Prostate gland (tissue), 2 donors: ENCODE results near the gene DMD. TPM values are rescaled to one million over a fixed set of nuclear protein-coding genes. Genes with fewer than 3 reads are reported as not detected.

Experiments used
- DNase-seq: peaks from one replicate; pipeline ENCODE4 v3.0.0-alpha.2; 2019; ENCODE audit warnings: low spot score
- H3K27ac ChIP-seq, 2 donors: fragments of 200-600 bp; sonication (generic); 2 replicates each; pipeline ENCODE4 v1.5.1; 2017 to 2019
- H3K27me3 ChIP-seq: fragments of 200-600 bp; sonication (generic); replicated peaks from 2 replicates; pipeline ENCODE4 v1.5.1; 2019; ENCODE audit not compliant: insufficient read depth
- H3K36me3 ChIP-seq, 2 donors: fragments of 200-600 bp; sonication (generic); 1 replicate in 1 of 2; 2 replicates in 1 of 2; pipeline versions ENCODE4 v1.5.1 to v1.8.1; 2017 to 2019
- H3K4me1 ChIP-seq: fragments of 200-600 bp; sonication (generic); replicated peaks from 2 replicates; pipeline ENCODE4 v1.5.1; 2019
- H3K4me3 ChIP-seq, 2 donors: fragments of 200-600 bp; sonication (generic); 2 replicates each; pipeline ENCODE4 v1.5.1; 2017 to 2019
- H3K9me3 ChIP-seq: fragments of 200-600 bp; sonication (generic); 2 replicates; pipeline ENCODE4 v1.5.1; 2017
- POLR2A ChIP-seq: fragments of 450-650 bp; IDR thresholded peaks from one replicate; pipeline ENCODE4 v1.6.1; 2016; ENCODE audit warnings: antibody characterized with exemption, mild to moderate bottlenecking
- POLR2AphosphoS5 ChIP-seq: sonication (generic); formaldehyde crosslinking; IDR thresholded peaks from one replicate; pipeline ENCODE4 v1.6.1; 2017; ENCODE audit warnings: antibody characterized with exemption
- WGBS: methylation state at CpG from one replicate; pipeline ENCODE4 v1.1.5; 2018; 5-methylcytosine and 5-hydroxymethylcytosine counted together
- intact Hi-C: fragments of 100-400 bp; cut with DNase I; formaldehyde crosslinking; loops from one replicate; pipeline ENCODE4 v1.14.2; 2022
- total RNA-seq, 2 donors: library from RNA; depleted of rRNA; stranded (reverse); fragments of >200 nt; gene quantifications; one replicate each; pipeline ENCODE4 v1.1.0, GENCODE V29; 2016
- TF ChIP-seq, protein P1 (sequence below), 4 experiments: fragments of 200-600 bp in 2 of 4; fragments of 450-650 bp in 2 of 4; sonication (generic) in 2 of 4; IDR thresholded peaks; 1 replicate in 3 of 4; 2 replicates in 1 of 4; pipeline ENCODE4 v1.5.1; 2016 to 2019; ENCODE audit warnings: antibody characterized with exemption in 4 of 4, mild to moderate bottlenecking in 2 of 4, moderate library complexity in 2 of 4

DMD gene
- total RNA-seq, 2 donors from 2014 or later: 17.6 to 34.8 TPM

DNA sequence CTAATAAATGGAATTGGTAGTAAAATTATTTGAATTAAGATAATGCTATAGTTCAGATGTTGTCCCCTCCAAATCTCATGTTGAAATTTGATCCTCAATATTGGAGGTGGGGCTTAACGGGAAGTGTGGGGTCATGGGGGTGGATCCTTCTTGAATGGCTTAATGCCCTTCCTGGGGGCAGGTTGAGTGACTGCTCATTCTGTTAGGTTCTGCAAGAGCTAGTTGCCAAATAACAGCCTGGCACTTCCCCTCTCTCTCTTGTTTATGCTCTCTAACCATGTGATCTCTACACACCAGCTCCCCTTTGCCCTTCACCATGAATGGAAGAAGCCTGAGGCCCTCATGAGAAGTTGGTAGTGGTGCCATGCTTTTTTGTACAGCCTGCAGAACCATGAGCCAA, 1414.7 kb downstream of the DMD start:
- TF ChIP-seq POLR2A: no peak
- no peak for TF ChIP-seq POLR2AphosphoS5
- TF ChIP-seq, protein P1, sequence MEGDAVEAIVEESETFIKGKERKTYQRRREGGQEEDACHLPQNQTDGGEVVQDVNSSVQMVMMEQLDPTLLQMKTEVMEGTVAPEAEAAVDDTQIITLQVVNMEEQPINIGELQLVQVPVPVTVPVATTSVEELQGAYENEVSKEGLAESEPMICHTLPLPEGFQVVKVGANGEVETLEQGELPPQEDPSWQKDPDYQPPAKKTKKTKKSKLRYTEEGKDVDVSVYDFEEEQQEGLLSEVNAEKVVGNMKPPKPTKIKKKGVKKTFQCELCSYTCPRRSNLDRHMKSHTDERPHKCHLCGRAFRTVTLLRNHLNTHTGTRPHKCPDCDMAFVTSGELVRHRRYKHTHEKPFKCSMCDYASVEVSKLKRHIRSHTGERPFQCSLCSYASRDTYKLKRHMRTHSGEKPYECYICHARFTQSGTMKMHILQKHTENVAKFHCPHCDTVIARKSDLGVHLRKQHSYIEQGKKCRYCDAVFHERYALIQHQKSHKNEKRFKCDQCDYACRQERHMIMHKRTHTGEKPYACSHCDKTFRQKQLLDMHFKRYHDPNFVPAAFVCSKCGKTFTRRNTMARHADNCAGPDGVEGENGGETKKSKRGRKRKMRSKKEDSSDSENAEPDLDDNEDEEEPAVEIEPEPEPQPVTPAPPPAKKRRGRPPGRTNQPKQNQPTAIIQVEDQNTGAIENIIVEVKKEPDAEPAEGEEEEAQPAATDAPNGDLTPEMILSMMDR (IDR thresholded peaks at IDR 0.05): no peak
- Histone ChIP-seq H3K27ac (no peak overlapping the region), H3K9me3 (no peaks in the 10 kb centered on the region), H3K36me3 (no peaks in the 10 kb centered on the region), H3K4me3 (no peak overlapping the region), H3K4me1 (no peaks in the 10 kb centered on the region), H3K27me3 (no peaks in the 10 kb centered on the region)
- WGBS: 47% methylated on average over 1 of the region's 1 CpG
- no peak for DNase-seq
- intact Hi-C loops: no loop called here

DNA sequence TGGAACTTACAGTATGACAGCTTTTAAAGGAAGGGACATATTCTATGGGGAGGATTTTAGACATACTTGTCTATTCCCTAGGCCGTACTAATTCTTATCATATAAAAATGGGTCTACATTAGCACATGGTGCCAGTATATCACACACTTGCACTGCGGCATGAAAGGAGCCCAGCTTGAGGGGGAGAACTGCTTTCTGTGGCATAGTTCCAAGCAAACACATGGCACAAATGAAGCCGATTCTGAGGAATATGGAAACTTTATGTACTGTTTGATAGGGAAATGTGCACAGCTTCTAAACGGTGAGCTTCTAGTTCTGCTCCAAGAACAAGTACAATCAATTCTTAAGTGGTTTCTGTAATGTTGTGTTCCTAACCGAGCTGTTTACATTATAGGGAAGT, 1463.9 kb downstream of the DMD start:
- WGBS: 18% methylated on average over 5 of the region's 5 CpGs
- Histone ChIP-seq H3K4me1 (no peaks in the 10 kb centered on the region), H3K36me3 (no peaks in the 10 kb centered on the region), H3K27ac (no peak overlapping the region), H3K9me3 (no peaks in the 10 kb centered on the region), H3K4me3 (no peak overlapping the region), H3K27me3 (no peaks in the 10 kb centered on the region)
- TF ChIP-seq POLR2AphosphoS5 (no peak), POLR2A (no peak)
- TF ChIP-seq, protein P1 (IDR thresholded peaks at IDR 0.05): no peak
- intact Hi-C loops: no loop called here
- no peak for DNase-seq

- DNase-seq: no peak
- TF ChIP-seq POLR2A: no peak
- no peak for TF ChIP-seq POLR2AphosphoS5
- TF ChIP-seq, protein P1 (IDR thresholded peaks at IDR 0.05): no peak
- Histone ChIP-seq H3K4me3 (no peak overlapping the region), H3K36me3 (no peaks in the 10 kb centered on the region), H3K9me3 (no peaks in the 10 kb centered on the region), H3K27ac (no peak overlapping the region), H3K4me1 (no peaks in the 10 kb centered on the region), H3K27me3 (no peaks in the 10 kb centered on the region)
- WGBS: 100% methylated on average over 4 of the region's 4 CpGs
- intact Hi-C loops: no loop called here
Observed at GRCh38 chrX:31743004-31743403, 1468.3 kb downstream of the DMD start.

DNA sequence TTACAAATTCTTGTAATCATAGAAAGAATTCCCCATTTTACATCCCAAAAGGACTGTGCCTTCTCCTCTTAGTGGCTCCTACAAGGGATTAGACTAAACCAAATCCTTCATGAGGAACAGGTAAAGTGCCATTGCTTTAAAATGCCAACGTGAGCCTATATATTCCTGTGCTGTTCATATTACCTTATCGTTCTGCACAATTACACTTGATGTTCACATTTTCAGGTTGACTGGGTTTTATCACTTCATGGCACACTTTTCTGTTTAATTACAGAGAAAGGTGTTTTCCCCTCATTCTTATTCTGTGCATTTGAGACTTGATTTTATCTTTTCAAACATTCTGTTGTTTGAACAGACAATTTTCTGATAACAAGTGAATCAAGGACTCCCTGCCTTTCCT, 1493.9 kb downstream of the DMD start:
- DNase-seq: no peak
- TF ChIP-seq, protein P1 (IDR thresholded peaks at IDR 0.05): no peak
- no peak for TF ChIP-seq POLR2AphosphoS5
- TF ChIP-seq POLR2A: no peak
- 10% methylated on average over 2 of the region's 2 CpGs for WGBS
- intact Hi-C loops: no loop called here
- Histone ChIP-seq H3K27ac (no peak overlapping the region), H3K4me3 (no peak overlapping the region), H3K36me3 (no peaks in the 10 kb centered on the region), H3K9me3 (no peaks in the 10 kb centered on the region), H3K27me3 (no peaks in the 10 kb centered on the region), H3K4me1 (no peaks in the 10 kb centered on the region)

DNA sequence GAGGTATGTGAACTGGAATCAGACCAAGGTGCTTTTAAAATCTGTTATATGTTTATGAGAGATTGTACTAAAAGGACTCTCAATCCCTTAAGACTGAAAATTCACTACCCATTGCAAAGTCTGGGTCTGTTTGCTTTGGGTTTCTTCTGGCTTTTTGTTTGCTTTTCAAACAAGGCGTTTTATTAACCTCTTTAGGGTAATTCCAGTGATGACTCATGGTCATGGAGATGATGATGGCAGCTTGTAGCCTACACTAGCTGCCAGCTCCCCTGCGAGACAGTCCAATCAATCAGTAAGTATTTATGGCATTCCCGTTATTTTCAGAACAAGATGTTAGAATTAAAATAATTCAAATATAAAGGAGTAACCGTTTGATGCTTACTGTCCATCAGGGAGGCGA, 1495.7 kb downstream of the DMD start:
- TF ChIP-seq POLR2A (no peak), POLR2AphosphoS5 (no peak)
- TF ChIP-seq, protein P1 (IDR thresholded peaks at IDR 0.05): no peak
- WGBS: 58% methylated on average over 5 of the region's 5 CpGs

More for the DNA sequence above, 1495.7 kb downstream of the DMD start:
- no peaks in the 10 kb centered on the region for H3K27me3 ChIP-seq
- intact Hi-C loops: no loop called here
- DNase-seq: no peak
- H3K36me3 ChIP-seq: no peaks in the 10 kb centered on the region
- H3K9me3 ChIP-seq: no peaks in the 10 kb centered on the region
- no peaks in the 10 kb centered on the region for H3K4me1 ChIP-seq
- no peak overlapping the region for H3K27ac ChIP-seq
- H3K4me3 ChIP-seq: no peak overlapping the region
